MM.1S (cell line): ENCODE data around the gene LCT.

Experiments used
- DNase-seq: peaks from one replicate; pipeline ENCODE4 v3.0.0-alpha.2; 2015
- H2AFZ ChIP-seq: fragments of 300-600 bp; sonication (generic); 2 replicates; pipeline ENCODE4 v1.6.0; 2016; ENCODE audit warnings: antibody characterized with exemption, low read length
- H3F3A ChIP-seq: fragments of 300-600 bp; sonication (generic); 2 replicates; pipeline ENCODE4 v1.6.1; 2016; ENCODE audit warnings: mild to moderate bottlenecking, antibody characterized with exemption, low read length, moderate library complexity, mixed read lengths; ENCODE audit not compliant: insufficient read depth
- H3K27ac ChIP-seq: fragments of 300-600 bp; sonication (generic); 2 replicates; pipeline ENCODE4 v1.5.1; 2016; ENCODE audit warnings: mild to moderate bottlenecking, low read length
- H3K27me3 ChIP-seq: fragments of 300-600 bp; sonication (generic); replicated peaks from 2 replicates; pipeline ENCODE4 v1.6.0; 2016; ENCODE audit warnings: low read length; ENCODE audit not compliant: insufficient read depth
- H3K36me3 ChIP-seq: fragments of 300-600 bp; sonication (generic); replicated peaks from 2 replicates; pipeline ENCODE4 v1.6.1; 2016; ENCODE audit warnings: mild to moderate bottlenecking, low read length, mixed read lengths; ENCODE audit not compliant: insufficient read depth
- H3K4me1 ChIP-seq: fragments of 300-600 bp; sonication (generic); 2 replicates; pipeline ENCODE4 v1.6.1; 2016; ENCODE audit warnings: low read length, mixed read lengths
- H3K4me2 ChIP-seq: fragments of 300-600 bp; sonication (generic); 2 replicates; pipeline ENCODE4 v1.6.0; 2016; ENCODE audit warnings: low read depth, low read length
- H3K4me3 ChIP-seq: fragments of 300-600 bp; sonication (generic); 2 replicates; pipeline ENCODE4 v1.5.1; 2016; ENCODE audit warnings: low read length, mixed read lengths
- H3K79me2 ChIP-seq: fragments of 300-600 bp; sonication (generic); 2 replicates; pipeline ENCODE4 v1.6.1; 2016; ENCODE audit warnings: mixed run types, low read length, mixed read lengths
- H3K9ac ChIP-seq: fragments of 300-600 bp; sonication (generic); 2 replicates; pipeline ENCODE4 v1.6.1; 2016; ENCODE audit warnings: low read length, mixed read lengths
- H3K9me2 ChIP-seq: fragments of 300-600 bp; sonication (generic); replicated peaks from 2 replicates; pipeline ENCODE4 v1.6.1; 2016; ENCODE audit warnings: mild to moderate bottlenecking, low read length, mixed read lengths; ENCODE audit not compliant: insufficient read depth
- H3K9me3 ChIP-seq: fragments of 300-600 bp; sonication (generic); replicated peaks from 2 replicates; pipeline ENCODE4 v1.6.1; 2016; ENCODE audit warnings: mild to moderate bottlenecking, low read length, mixed read lengths; ENCODE audit not compliant: insufficient read depth
- H4K20me1 ChIP-seq: fragments of 300-600 bp; sonication (generic); 2 replicates; pipeline ENCODE4 v1.6.1; 2016; ENCODE audit warnings: mild to moderate bottlenecking, low read length, moderate library complexity, mixed read lengths; ENCODE audit not compliant: insufficient read depth
- CTCF ChIP-seq: fragments of 300-600 bp; sonication (generic); IDR thresholded peaks from 2 replicates; pipeline ENCODE4 v1.5.1; 2016; ENCODE audit warnings: antibody characterized with exemption, low read length, mixed read lengths
- EZH2 ChIP-seq: fragments of 300-600 bp; sonication (generic); optimal IDR thresholded peaks from 2 replicates; pipeline ENCODE3; 2017; ENCODE audit warnings: low read depth, mild to moderate bottlenecking, antibody characterized with exemption, low read length, mixed read lengths
- EZH2phosphoT487 ChIP-seq: fragments of 300-600 bp; sonication (generic); IDR thresholded peaks from 2 replicates; pipeline ENCODE4 v1.6.1; 2018; ENCODE audit warnings: antibody characterized with exemption, low read length

LCT gene

GRCh38 chr2:135876066-135876711 lies 39.2 kb upstream of the LCT start, which contains the start of gene MCM6:
Gene MCM6, minus strand, starts transcription at chr2:135876443. Its CDS starts 78 bp downstream, at chr2:135876365.
- TF ChIP-seq EZH2phosphoT487 (no peak), EZH2 (no peak), CTCF (no peak)
- Histone ChIP-seq H3K4me1 (peaks cover 10% of the 10 kb centered on the region), H3K27me3 (no peaks in the 10 kb centered on the region), H3K9me3 (no peaks in the 10 kb centered on the region), H3K4me2 (peak within 1 kb of the TSS; percentile 91), H3K9ac (peak within 1 kb of the TSS; percentile 93), H3K27ac (peak within 1 kb of the TSS; percentile 82), H3K9me2 (no peaks in the 10 kb centered on the region), H3K4me3 (peak within 1 kb of the TSS; percentile 95), H3K79me2 (peaks cover 45% of the 10 kb centered on the region), H2AFZ (peak within 1 kb of the TSS; percentile 61), H3F3A (peaks cover 6% of the 10 kb centered on the region; the same call in 1 of the 2 replicates), H3K36me3 (no peaks in the 10 kb centered on the region; the same call in 1 of the 2 replicates), H4K20me1 (peaks cover 12% of the 10 kb centered on the region; the same call in 1 of the 2 replicates)
- DNase-seq, result peak; percentile 100

- Histone ChIP-seq H3K79me2 (peaks cover 48% of the 10 kb centered on the region), H4K20me1 (peaks cover 12% of the 10 kb centered on the region; the same call in 1 of the 2 replicates), H3K9me2 (no peaks in the 10 kb centered on the region), H3K27me3 (no peaks in the 10 kb centered on the region), H3K4me3 (peak overlapping the region; percentile 95), H3K36me3 (no peaks in the 10 kb centered on the region; the same call in 1 of the 2 replicates), H3K27ac (peak overlapping the region; percentile 82), H3F3A (peaks cover 6% of the 10 kb centered on the region; the same call in 1 of the 2 replicates), H3K4me2 (peak overlapping the region; percentile 91), H3K4me1 (peaks cover 10% of the 10 kb centered on the region), H2AFZ (peak overlapping the region; percentile 61), H3K9ac (peak overlapping the region; percentile 93), H3K9me3 (no peaks in the 10 kb centered on the region)
- TF ChIP-seq CTCF (no peak), EZH2 (no peak), EZH2phosphoT487 (no peak)
- DNase-seq, result peak; percentile 76
Measured at GRCh38 chr2:135875491-135876065, 38.6 kb upstream of the LCT start.

- no peak for DNase-seq
- Histone ChIP-seq H3K9me3 (no peaks in the 10 kb centered on the region), H3F3A (peaks cover 6% of the 10 kb centered on the region; the same call in 1 of the 2 replicates), H3K9me2 (no peaks in the 10 kb centered on the region), H3K27ac (peak overlapping the region; percentile 82; the same call in 1 of the 2 replicates), H3K79me2 (peaks cover 55% of the 10 kb centered on the region), H2AFZ (no peak overlapping the region), H3K9ac (peak overlapping the region; percentile 93), H3K27me3 (no peaks in the 10 kb centered on the region), H3K4me3 (peak overlapping the region; percentile 95), H4K20me1 (peaks cover 12% of the 10 kb centered on the region; the same call in 1 of the 2 replicates), H3K4me1 (peaks cover 10% of the 10 kb centered on the region), H3K4me2 (peak overlapping the region; percentile 91), H3K36me3 (peaks cover 5% of the 10 kb centered on the region)
- no peak for TF ChIP-seq CTCF
- TF ChIP-seq EZH2, result no peak
- TF ChIP-seq EZH2phosphoT487, result no peak
Measured at GRCh38 chr2:135874777-135875365, 37.9 kb upstream of the LCT start.
